GM12878 (cell line): ENCODE measurements around the gene ISG15.

Experiments used
- CREB1 ChIP-seq: IDR thresholded peaks from 2 replicates; pipeline ENCODE4 v1.6.1; 2012; ENCODE audit warnings: low read depth, mild to moderate bottlenecking, inconsistent platforms
- EED ChIP-seq: sonication (generic); IDR thresholded peaks from 2 replicates; pipeline ENCODE4 v1.6.1; 2016; ENCODE audit warnings: antibody characterized with exemption, low read depth
- EP300 ChIP-seq, 2 experiments: fragments of 150-350 bp in 1 of 2; IDR thresholded peaks; 2 replicates each; pipeline ENCODE4 v1.6.1; 2011 to 2012; ENCODE audit warnings: low read depth in 2 of 2, low read length in 2 of 2, borderline replicate concordance in 1 of 2, improper control_type of control experiment in 1 of 2, inconsistent platforms in 1 of 2; ENCODE audit not compliant: control insufficient read depth in 1 of 2
- EZH2 ChIP-seq: IDR thresholded peaks from 2 replicates; pipeline ENCODE4 v1.6.1; 2012; ENCODE audit warnings: low read depth, mild to moderate bottlenecking, control low read depth, inconsistent platforms, low read length, borderline replicate concordance; ENCODE audit not compliant: control insufficient read depth
- IKZF1 ChIP-seq: fragments of 450-650 bp; conservative IDR thresholded peaks from 2 replicates; pipeline ENCODE4 v1.6.1; 2017; ENCODE audit warnings: antibody characterized with exemption, mild to moderate bottlenecking
- RELA ChIP-seq: fragments of 450-650 bp; IDR thresholded peaks from 2 replicates; pipeline ENCODE4 v1.8.0; 2014; ENCODE audit warnings: borderline replicate concordance; ENCODE audit not compliant: partially characterized antibody
- SMAD5 ChIP-seq: IDR thresholded peaks from 2 replicates; pipeline ENCODE4 v1.6.1; 2016; ENCODE audit warnings: antibody characterized with exemption, low read depth
- TARDBP ChIP-seq: IDR thresholded peaks from 2 replicates; pipeline ENCODE4 v1.6.1; 2016; ENCODE audit warnings: borderline replicate concordance
- ZNF207 ChIP-seq: fragments of 450-650 bp; IDR thresholded peaks from 2 replicates; pipeline ENCODE4 v1.6.1; 2014; ENCODE audit warnings: antibody characterized with exemption, mild to moderate bottlenecking, borderline replicate concordance
- ZNF24 ChIP-seq: fragments of 450-650 bp; IDR thresholded peaks from 2 replicates; pipeline ENCODE4 v1.6.1; 2017; ENCODE audit warnings: antibody characterized with exemption, mild to moderate bottlenecking
- ZNF274 ChIP-seq: IDR thresholded peaks from one replicate; pipeline ENCODE4 v1.8.0; 2011; ENCODE audit not compliant: insufficient read length, insufficient read depth
- TF ChIP-seq, protein P1 (sequence below), 3 experiments: IDR thresholded peaks in 2 of 3; conservative IDR thresholded peaks in 1 of 3; 2 replicates each; pipeline ENCODE4 v1.5.1; 2011; ENCODE audit warnings: low read depth in 3 of 3, low read length in 3 of 3, mild to moderate bottlenecking in 3 of 3, control low read depth in 2 of 3, moderate library complexity in 2 of 3, inconsistent platforms in 1 of 3, mixed read lengths in 1 of 3; ENCODE audit not compliant: control insufficient read depth in 2 of 3, insufficient read depth in 1 of 3; ENCODE audit errors: extremely low read depth in 1 of 3
- TF ChIP-seq, protein P2 (sequence below): IDR thresholded peaks from 2 replicates; pipeline ENCODE4 v1.6.1; 2011; ENCODE audit warnings: low read depth, mild to moderate bottlenecking, low read length, moderate library complexity, borderline replicate concordance; ENCODE audit errors: extremely low read depth
- TF ChIP-seq, protein P3 (sequence below): fragments of 450-650 bp; IDR thresholded peaks from 2 replicates; pipeline ENCODE4 v1.6.1; 2017; ENCODE audit warnings: mild to moderate bottlenecking, moderate library complexity

DNA sequence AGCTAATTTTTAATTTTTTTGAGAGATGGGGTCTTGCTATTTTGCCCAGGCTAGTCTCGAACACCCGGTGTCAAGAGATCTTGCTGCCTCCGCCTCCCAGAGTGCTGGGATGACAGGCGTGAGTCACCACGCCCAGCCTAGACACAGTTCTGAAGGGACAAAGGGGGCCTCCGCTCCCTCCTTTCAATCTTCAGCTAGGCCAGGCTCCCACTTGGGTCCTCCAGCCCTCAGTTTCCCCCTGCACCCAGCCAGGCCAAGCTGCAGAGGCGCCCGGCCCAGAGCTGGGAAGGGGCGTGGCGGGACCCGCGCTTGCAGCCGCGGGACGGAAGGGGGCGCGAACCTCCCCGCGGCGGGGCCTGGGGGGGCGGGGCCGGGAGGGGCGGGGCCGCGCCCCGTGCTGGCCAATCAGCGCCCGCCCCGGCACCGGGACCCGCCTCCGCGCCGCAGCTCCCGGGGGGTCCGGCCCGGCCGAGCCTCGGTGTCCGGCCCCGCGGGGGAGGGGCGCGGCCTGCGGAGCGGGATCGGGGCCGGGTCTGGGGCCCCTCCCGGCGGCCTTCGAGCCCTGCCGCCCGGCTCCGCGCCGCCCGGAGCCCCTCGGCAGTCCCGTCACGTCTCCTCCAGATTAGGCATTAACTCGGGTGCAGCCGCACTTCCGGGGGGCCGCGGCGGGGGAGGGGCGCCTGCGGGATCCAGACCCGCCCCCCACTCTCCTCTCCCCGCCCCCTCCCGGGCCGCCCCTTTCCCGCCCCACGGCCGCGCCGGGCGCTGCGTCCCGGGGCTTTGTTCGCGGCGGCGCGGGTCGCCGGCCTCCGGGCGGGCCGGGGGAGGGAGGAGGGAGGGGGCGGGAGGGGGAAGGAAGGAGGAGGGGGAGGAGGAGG lies 6.1 kb downstream of the ISG15 start:
- TF ChIP-seq EED: no peak
- no peak for TF ChIP-seq CREB1
- TF ChIP-seq, protein P1, sequence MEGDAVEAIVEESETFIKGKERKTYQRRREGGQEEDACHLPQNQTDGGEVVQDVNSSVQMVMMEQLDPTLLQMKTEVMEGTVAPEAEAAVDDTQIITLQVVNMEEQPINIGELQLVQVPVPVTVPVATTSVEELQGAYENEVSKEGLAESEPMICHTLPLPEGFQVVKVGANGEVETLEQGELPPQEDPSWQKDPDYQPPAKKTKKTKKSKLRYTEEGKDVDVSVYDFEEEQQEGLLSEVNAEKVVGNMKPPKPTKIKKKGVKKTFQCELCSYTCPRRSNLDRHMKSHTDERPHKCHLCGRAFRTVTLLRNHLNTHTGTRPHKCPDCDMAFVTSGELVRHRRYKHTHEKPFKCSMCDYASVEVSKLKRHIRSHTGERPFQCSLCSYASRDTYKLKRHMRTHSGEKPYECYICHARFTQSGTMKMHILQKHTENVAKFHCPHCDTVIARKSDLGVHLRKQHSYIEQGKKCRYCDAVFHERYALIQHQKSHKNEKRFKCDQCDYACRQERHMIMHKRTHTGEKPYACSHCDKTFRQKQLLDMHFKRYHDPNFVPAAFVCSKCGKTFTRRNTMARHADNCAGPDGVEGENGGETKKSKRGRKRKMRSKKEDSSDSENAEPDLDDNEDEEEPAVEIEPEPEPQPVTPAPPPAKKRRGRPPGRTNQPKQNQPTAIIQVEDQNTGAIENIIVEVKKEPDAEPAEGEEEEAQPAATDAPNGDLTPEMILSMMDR (IDR thresholded peaks at IDR 0.05 in 2 of 3, conservative IDR thresholded peaks at IDR 0.05 in 1 of 3; ENCODE audit: control insufficient read depth in 2 of 3, extremely low read depth in 1 of 3, insufficient read depth in 1 of 3, low read depth in 3 of 3, low read length in 3 of 3): peak; percentile 31 to 60 (median 59)
- no peak for TF ChIP-seq EP300 (IDR thresholded peaks at IDR 0.05; ENCODE audit: borderline replicate concordance in 1 of 2, control insufficient read depth in 1 of 2, low read depth in 2 of 2, low read length in 2 of 2)
- TF ChIP-seq, protein P2, sequence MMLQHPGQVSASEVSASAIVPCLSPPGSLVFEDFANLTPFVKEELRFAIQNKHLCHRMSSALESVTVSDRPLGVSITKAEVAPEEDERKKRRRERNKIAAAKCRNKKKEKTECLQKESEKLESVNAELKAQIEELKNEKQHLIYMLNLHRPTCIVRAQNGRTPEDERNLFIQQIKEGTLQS: no peak
- TF ChIP-seq, protein P3, sequence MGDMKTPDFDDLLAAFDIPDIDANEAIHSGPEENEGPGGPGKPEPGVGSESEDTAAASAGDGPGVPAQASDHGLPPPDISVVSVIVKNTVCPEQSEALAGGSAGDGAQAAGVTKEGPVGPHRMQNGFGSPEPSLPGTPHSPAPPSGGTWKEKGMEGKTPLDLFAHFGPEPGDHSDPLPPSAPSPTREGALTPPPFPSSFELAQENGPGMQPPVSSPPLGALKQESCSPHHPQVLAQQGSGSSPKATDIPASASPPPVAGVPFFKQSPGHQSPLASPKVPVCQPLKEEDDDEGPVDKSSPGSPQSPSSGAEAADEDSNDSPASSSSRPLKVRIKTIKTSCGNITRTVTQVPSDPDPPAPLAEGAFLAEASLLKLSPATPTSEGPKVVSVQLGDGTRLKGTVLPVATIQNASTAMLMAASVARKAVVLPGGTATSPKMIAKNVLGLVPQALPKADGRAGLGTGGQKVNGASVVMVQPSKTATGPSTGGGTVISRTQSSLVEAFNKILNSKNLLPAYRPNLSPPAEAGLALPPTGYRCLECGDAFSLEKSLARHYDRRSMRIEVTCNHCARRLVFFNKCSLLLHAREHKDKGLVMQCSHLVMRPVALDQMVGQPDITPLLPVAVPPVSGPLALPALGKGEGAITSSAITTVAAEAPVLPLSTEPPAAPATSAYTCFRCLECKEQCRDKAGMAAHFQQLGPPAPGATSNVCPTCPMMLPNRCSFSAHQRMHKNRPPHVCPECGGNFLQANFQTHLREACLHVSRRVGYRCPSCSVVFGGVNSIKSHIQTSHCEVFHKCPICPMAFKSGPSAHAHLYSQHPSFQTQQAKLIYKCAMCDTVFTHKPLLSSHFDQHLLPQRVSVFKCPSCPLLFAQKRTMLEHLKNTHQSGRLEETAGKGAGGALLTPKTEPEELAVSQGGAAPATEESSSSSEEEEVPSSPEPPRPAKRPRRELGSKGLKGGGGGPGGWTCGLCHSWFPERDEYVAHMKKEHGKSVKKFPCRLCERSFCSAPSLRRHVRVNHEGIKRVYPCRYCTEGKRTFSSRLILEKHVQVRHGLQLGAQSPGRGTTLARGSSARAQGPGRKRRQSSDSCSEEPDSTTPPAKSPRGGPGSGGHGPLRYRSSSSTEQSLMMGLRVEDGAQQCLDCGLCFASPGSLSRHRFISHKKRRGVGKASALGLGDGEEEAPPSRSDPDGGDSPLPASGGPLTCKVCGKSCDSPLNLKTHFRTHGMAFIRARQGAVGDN: no peak
- no peak for TF ChIP-seq EZH2
- no peak for TF ChIP-seq ZNF274
- no peak for TF ChIP-seq ZNF24
- no peak for TF ChIP-seq ZNF207
- TF ChIP-seq TARDBP: no peak
- TF ChIP-seq SMAD5: no peak
- TF ChIP-seq IKZF1: no peak
- no peak for TF ChIP-seq RELA
